BJ (cell line): ENCODE data around the gene ATF7. TPM values are rescaled to one million over a fixed set of nuclear protein-coding genes. Genes with fewer than 3 reads are reported as not detected.

ENCODE experiments used
- CTCF ChIA-PET: fragments of 350-600 bp; formaldehyde crosslinking; extraction: SDS; loops from one replicate; lab custom pipeline; 2021; ENCODE audit warnings: antibody characterized with exemption, inconsistent platforms; lab: Yijun Ruan, JAX
- POLR2A ChIA-PET: fragments of 300-600 bp; sonication (Branson Sonifier 250); formaldehyde crosslinking; extraction: SDS; loops from one replicate; lab custom pipeline; 2021; ENCODE audit warnings: antibody characterized with exemption; lab: Charles Lee
- DNase-seq: peaks from one replicate; pipeline ENCODE4 v3.0.0-alpha.2; 2011; ENCODE audit warnings: low read depth
- H3K27me3 ChIP-seq: 2 replicates; pipeline ENCODE4 v1.6.0; 2011; ENCODE audit warnings: low read length; ENCODE audit not compliant: control insufficient read depth, insufficient read depth
- H3K36me3 ChIP-seq: 2 replicates; pipeline ENCODE4 v1.5.1; 2011; ENCODE audit warnings: low read length; ENCODE audit not compliant: control insufficient read depth, insufficient read depth
- H3K4me3 ChIP-seq: 2 replicates; pipeline ENCODE4 v1.5.1; 2011; ENCODE audit warnings: low read depth, mild to moderate bottlenecking, control low read depth, low read length
- polyA plus RNA-seq: library from polyadenylated mRNA; depleted of rRNA; stranded (reverse); fragments of >200 nt; gene quantifications from 2 replicates; pipeline ENCODE4 v1.2.3, GENCODE V29; 2011
- TF ChIP-seq, protein P1 (sequence below): IDR thresholded peaks from 2 replicates; pipeline ENCODE4 v1.5.1; 2011; ENCODE audit warnings: low read depth, mild to moderate bottlenecking, control low read depth, inconsistent platforms, low read length, moderate library complexity; ENCODE audit not compliant: insufficient read depth

The ATF7 gene
- polyA plus RNA-seq, 1 experiment: 21.8 TPM

DNA sequence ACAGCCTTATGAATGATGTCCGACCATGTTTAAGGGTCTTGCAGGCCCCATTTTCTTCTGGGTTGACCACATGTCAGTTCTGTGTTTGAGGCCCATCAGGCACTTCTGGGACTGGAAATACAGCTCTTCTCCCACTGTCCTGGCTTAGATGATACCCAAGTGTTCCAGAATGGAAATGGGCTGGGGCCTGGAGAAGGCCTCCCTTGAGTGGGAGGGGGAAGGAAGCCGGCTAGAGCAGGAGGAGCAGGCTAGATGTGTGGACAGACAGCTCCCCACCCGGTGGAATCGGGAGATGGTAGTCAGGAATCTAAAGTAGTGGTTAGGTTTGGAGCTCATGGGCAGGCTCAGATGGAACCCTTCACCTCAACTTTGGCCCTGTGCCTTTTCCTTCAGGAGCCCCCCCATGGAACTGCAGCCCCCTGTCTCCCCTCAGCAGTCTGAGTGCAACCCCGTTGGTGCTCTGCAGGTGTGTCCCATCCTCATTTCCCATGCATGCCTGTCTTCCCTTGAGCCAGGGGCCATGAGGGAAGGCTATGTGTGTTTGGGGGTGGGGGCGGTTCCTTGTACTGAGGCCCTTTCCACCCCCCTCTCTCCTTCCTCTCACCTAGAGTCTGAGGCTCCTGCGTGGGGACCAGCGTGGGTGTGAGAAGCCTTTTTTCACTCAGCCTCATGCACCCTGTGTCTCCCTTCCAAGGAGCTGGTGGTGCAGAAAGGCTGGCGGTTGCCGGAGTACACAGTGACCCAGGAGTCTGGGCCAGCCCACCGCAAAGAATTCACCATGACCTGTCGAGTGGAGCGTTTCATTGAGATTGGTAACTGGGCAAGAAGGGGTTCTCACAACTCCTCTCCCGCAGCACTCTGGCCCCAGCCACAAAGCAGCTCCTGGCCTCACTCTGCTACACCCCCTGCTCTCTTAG is 121.9 kb downstream of the ATF7 start:
- Histone ChIP-seq H3K4me3 (no peak overlapping the region), H3K27me3 (no peaks in the 10 kb centered on the region), H3K36me3 (peaks cover 10% of the 10 kb centered on the region)
- POLR2A ChIA-PET: no interaction called here
- CTCF ChIA-PET: interaction anchor here (1.1 to 2.7 kb wide), 4 partner anchors 152 to 183 kb away, joined by 3 to 10 read pairs (median 4); partner anchors contain the start of gene AAAS
- TF ChIP-seq, protein P1, sequence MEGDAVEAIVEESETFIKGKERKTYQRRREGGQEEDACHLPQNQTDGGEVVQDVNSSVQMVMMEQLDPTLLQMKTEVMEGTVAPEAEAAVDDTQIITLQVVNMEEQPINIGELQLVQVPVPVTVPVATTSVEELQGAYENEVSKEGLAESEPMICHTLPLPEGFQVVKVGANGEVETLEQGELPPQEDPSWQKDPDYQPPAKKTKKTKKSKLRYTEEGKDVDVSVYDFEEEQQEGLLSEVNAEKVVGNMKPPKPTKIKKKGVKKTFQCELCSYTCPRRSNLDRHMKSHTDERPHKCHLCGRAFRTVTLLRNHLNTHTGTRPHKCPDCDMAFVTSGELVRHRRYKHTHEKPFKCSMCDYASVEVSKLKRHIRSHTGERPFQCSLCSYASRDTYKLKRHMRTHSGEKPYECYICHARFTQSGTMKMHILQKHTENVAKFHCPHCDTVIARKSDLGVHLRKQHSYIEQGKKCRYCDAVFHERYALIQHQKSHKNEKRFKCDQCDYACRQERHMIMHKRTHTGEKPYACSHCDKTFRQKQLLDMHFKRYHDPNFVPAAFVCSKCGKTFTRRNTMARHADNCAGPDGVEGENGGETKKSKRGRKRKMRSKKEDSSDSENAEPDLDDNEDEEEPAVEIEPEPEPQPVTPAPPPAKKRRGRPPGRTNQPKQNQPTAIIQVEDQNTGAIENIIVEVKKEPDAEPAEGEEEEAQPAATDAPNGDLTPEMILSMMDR: no peak
- DNase-seq: no peak

DNA sequence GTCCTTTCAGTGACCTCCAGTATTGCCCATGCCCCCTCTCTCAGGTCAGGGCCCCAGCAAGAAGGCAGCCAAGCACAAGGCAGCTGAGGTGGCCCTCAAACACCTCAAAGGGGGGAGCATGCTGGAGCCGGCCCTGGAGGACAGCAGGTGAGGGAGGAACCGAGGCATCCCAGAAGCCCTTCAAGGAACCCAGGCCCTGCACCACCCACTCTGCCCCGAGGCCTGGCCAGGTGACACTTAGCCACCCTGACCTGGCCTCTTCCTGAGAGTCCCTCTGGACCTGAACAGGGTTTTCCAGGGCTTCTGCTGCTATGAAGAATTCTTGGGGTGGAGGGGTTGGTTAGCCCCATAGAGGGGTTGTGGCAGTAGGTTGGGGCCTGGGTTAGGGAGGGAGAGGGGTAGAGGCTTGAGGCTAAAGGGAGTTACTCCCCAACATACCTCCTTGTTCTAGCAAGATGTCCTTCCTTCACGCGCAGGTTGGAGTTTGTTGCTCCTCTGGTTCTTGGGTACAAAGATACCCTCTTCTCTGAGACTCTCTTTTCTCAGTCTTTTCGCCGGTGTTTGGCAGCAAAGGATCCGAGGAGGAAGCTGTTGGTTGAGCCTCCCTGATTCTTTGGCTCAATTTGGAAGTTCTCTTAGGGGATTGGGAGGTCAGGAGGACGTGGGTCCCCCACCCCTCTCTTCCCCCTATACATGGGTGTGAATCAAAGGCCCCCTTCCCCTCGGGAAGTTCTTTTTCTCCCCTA is 123.0 kb downstream of the ATF7 start:
- TF ChIP-seq, protein P1: no peak
- no peak for DNase-seq
- peaks cover 10% of the 10 kb centered on the region for H3K36me3 ChIP-seq
- ChIA-PET POLR2A (no interaction called here), CTCF (interaction anchor here (1.2 to 2.7 kb wide), 3 partner anchors 82 to 182 kb away, joined by 3 to 10 read pairs (median 5); partner anchors contain the start of gene AAAS)
- H3K27me3 ChIP-seq: no peaks in the 10 kb centered on the region
- no peak overlapping the region for H3K4me3 ChIP-seq

DNA sequence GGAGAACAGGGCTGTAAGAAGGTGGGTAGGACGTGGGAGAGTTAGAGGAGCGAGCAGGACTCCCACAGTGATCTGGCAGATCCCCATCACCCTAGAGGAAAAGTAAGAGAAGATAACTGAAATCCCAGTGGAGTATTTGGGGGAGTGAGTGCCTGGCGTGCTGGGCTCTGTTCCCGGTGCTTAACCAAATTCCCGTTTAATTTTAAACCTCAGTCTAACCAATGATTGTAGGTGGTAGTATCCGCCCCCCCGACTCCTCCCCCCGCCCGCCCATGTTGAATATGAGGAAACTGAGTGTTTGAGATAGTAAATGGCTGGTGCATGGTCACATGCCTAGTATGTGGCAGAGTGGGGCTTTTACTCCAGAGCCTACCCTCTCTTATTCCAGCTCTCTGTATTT is 123.9 kb downstream of the ATF7 start:
- Histone ChIP-seq H3K4me3 (no peak overlapping the region), H3K36me3 (peaks cover 12% of the 10 kb centered on the region), H3K27me3 (no peaks in the 10 kb centered on the region)
- DNase-seq: no peak
- CTCF ChIA-PET: interaction anchor here (0.6 to 1.5 kb wide), 3 partner anchors 42 to 157 kb away, joined by 3 to 5 read pairs (median 3); no protein-coding TSS in a partner anchor
- POLR2A ChIA-PET: no interaction called here
- TF ChIP-seq, protein P1: no peak

DNA sequence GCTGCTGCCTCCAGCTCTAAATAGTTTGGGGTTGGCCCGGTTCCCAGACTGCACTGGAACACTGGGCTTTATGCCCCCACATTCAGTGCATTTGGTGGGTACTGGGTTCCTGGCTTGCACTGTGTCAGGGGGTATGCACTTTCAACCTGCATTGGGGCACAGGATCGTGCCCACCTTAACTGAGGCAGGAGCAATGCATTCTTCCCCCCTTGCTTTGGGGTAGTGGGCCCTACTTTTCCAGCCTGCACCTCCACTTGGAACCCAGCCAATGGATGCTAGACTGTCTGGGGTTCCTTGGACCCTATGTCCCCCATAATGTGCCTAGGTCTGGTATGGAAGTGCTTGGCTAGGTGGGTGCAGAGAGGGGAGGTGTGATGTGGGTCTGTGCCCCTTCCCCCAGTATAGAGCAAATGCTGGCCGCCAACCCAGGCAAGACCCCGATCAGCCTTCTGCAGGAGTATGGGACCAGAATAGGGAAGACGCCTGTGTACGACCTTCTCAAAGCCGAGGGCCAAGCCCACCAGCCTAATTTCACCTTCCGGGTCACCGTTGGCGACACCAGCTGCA is 124.5 kb downstream of the ATF7 start:
- no peaks in the 10 kb centered on the region for H3K27me3 ChIP-seq
- ChIA-PET CTCF (interaction anchor here (0.8 to 1.5 kb wide), 7 partner anchors 7 to 175 kb away, joined by 3 to 9 read pairs (median 4); partner anchors contain the start of gene ATP5MC2), POLR2A (interaction anchor here (0.6 to 1.4 kb wide), 3 partner anchors 20 to 142 kb away, joined by 3 to 4 read pairs (median 3); no protein-coding TSS in a partner anchor)
- TF ChIP-seq, protein P1: no peak
- H3K4me3 ChIP-seq: peak overlapping the region; percentile 75
- H3K36me3 ChIP-seq: peaks cover 9% of the 10 kb centered on the region
- DNase-seq: no peak
